AG10803 (cell line): Measurements from ENCODE around the gene TAF11L7.
"Not testable (repeated sequence)": the region's sequence is repeated elsewhere in the genome, so short reads cannot be mapped to it uniquely, and the experiment has no call there.

Experiments
- DNase-seq: peaks from one replicate; pipeline ENCODE4 v3.0.0; 2010; ENCODE audit warnings: low read depth
- H3K4me3 ChIP-seq: 2 replicates; pipeline ENCODE4 v1.5.1; 2011; ENCODE audit warnings: mild to moderate bottlenecking, low read length, control low read depth
- TF ChIP-seq, protein P1 (sequence below): conservative IDR thresholded peaks from 2 replicates; pipeline ENCODE4 v1.5.1; 2011; ENCODE audit warnings: mild to moderate bottlenecking, low read length, control low read depth, inconsistent platforms

TAF11L7 gene

DNA sequence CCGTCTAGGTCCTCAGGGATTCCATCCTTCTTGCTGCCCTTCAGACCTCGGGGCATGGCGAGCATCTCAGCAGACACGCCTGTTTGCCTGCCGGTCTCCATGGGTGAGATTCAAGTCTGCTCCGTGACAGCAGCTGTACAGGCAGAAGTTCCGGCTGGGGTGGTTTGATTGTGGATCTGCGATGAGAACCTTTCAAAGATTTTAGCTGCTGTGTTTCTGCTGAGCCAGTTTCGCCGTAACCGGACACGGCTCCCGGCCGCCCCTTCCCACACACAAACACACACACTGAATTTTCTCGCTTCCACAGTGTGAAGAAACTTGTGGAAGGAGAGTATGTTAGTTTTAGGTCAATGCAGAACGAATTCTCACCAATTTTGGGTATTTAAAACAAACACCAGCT, at the start of gene TAF11L7:
TAF11L7 (minus strand) TSS at position 101 of the 400 bp plus-strand sequence.
- not testable (repeated sequence) for DNase-seq, H3K4me3 ChIP-seq

DNA sequence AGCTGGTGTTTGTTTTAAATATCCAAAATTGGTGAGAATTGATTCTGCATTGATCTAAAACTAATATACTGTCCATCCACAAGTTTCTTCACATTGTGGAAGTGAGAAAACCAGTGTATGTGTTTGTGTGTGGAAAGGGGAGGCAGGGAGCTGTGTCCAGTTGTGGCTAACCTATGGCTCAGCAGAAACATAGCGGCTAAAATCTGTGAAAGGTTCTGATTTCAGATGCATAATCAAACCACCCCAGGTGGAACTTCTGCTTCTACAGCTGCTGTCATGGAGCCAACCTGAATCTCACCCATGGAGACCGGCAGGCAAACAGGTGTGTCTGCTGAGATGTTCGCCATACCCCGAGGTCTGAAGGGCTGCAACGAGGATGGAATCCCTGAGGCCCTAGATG, 48.6 kb upstream of the TAF11L7 start, which contains the start of gene TAF11L14:
TAF11L14 (plus strand) TSS at position 301 of the 400 bp plus-strand sequence.
- TF ChIP-seq, protein P1, sequence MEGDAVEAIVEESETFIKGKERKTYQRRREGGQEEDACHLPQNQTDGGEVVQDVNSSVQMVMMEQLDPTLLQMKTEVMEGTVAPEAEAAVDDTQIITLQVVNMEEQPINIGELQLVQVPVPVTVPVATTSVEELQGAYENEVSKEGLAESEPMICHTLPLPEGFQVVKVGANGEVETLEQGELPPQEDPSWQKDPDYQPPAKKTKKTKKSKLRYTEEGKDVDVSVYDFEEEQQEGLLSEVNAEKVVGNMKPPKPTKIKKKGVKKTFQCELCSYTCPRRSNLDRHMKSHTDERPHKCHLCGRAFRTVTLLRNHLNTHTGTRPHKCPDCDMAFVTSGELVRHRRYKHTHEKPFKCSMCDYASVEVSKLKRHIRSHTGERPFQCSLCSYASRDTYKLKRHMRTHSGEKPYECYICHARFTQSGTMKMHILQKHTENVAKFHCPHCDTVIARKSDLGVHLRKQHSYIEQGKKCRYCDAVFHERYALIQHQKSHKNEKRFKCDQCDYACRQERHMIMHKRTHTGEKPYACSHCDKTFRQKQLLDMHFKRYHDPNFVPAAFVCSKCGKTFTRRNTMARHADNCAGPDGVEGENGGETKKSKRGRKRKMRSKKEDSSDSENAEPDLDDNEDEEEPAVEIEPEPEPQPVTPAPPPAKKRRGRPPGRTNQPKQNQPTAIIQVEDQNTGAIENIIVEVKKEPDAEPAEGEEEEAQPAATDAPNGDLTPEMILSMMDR, result no peak
- no peak within 1 kb of the TSS for H3K4me3 ChIP-seq
- DNase-seq, result no peak

DNA sequence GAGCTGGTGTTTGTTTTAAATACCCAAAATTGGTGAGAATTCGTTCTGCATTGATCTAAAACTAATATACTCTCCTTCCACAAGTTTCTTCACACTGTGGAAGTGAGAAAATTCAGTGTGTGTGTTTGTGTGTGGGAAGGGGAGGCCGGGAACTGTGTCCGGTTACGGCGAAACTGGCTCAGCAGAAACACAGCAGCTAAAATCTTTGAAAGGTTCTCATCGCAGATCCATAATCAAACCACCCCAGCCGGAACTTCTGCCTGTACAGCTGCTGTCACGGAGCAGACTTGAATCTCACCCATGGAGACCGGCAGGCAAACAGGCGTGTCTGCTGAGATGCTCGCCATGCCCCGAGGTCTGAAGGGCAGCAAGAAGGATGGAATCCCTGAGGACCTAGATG, 46.2 kb upstream of the TAF11L7 start, which contains the start of gene TAF11L13:
TAF11L13 (plus strand) TSS at position 301 of the 400 bp plus-strand sequence.
- DNase-seq, H3K4me3 ChIP-seq: not testable (repeated sequence)

DNA sequence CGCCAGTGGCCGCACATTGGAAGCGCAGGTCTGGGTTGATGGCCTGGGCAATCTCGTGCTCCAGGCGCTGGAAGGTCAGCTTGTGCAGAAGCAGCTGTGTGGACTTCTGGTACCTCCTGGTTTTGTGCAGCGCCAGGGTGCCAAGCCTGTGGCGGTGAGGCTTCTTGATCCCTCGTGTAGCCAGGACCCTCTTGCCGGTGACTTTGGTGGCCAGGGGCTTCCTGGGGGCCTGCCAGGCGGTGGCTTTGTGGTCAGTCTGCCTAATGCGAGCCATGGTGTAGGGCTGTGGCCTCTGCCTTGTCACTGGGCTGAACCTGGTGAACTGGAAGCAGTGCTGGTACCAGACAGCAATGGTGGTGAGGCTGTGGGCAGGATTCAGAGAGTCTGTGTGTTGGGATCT, 40.1 kb upstream of the TAF11L7 start:
- TF ChIP-seq, protein P1, result no peak
- no peak for DNase-seq
- H3K4me3 ChIP-seq, result no peak overlapping the region

DNA sequence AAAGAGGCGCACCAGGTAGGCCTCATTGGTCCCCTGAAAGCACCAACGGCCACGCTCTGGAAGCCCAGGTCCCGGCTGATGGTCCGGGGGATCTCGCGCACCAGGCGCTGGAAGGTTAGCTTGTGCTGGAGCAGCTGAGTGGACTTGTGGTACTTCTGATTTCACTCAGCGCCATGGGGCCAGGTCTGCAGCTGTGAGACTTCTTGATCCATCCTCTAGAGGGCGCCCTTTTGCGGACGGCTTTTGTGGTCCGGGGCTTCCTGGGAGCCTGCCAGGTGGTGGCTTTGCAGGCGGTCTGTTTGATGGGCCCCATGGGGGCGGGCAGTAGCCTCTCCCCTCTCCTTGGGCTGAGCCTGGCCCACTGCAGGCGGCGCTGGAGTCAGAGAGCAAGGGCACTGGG, 35.1 kb upstream of the TAF11L7 start:
- no peak for DNase-seq
- TF ChIP-seq, protein P1, result no peak
- H3K4me3 ChIP-seq, result no peak overlapping the region

DNA sequence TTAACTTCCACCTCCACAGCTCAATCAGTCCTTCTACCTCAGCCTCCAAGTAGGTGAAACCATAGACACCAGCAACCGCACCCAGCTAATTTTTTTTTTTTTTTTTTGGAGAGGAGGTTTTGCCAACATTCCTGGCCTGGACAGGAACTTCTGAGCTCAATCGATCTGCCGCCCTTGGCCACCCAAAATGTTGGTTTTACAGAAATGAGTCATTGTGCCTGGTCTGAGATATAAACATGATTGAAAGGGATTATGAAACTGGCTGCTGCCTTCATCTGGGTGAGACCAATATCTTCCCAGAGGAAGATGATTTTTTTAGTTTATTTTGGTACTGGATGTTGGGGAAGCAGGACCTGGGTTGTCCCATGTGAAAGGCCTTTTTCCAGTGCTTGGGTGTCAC, 33.8 kb upstream of the TAF11L7 start:
- TF ChIP-seq, protein P1, result no peak
- DNase-seq, result no peak
- no peak overlapping the region for H3K4me3 ChIP-seq

DNA sequence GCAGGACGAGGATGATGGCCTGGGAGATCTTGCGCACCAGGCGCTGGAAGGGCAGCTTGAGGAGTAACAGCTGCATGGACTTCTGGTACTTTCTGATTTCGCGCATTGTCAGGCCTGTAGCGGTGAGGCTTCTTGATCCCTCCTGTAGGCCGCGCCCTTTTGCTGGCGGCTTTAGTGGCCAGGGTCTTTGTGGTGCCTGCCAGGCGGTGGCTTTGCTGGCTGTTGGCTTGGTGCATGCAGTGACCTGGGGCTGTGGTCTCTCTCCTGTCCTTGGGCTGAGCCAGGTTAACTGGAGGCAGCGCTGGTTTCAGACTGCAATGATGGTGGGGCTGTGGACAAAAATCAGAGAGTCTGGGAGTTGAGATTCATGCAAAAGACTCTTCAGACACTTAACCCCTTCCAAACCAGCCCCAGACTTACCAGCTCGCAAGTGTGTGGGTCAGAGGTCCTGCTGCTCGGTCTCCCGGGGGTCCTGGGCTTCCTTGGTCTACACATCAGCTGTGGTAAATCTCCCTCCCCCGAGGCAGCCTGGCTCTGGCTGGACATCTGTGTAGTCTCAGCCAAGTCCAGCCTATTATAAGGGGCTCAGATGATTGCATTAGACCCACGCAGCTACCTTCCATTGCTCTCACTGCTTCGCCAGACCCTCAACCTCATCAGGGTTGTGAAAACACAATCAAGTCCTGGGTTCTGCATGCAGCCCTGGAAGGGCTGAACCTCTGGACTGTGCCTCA, 29.5 kb upstream of the TAF11L7 start:
- TF ChIP-seq, protein P1, result no peak
- no peak for DNase-seq
- H3K4me3 ChIP-seq, result no peak overlapping the region

DNA sequence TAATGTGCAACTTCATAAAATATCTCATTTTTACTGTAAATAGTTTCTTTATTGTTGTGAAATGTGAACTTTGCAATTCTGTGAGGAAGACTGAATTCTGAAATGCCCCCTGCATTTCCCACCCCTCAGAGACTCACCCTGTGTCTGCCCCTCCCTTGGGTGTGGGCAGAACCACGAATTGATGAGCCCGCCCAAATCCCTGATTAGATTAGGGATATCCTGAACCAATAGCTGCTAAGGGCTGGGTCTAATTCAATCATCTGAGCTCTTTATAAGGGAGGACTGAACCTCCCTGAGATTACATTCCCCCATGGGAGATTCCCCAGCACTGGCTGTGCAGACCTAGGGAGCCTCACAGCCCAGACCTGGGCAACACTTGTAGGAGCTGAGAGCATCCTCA, 24.5 kb upstream of the TAF11L7 start, which contains the start of gene TAF11L12:
TAF11L12 (plus strand) TSS at position 301 of the 400 bp plus-strand sequence.
- DNase-seq, H3K4me3 ChIP-seq: not testable (repeated sequence)

DNA sequence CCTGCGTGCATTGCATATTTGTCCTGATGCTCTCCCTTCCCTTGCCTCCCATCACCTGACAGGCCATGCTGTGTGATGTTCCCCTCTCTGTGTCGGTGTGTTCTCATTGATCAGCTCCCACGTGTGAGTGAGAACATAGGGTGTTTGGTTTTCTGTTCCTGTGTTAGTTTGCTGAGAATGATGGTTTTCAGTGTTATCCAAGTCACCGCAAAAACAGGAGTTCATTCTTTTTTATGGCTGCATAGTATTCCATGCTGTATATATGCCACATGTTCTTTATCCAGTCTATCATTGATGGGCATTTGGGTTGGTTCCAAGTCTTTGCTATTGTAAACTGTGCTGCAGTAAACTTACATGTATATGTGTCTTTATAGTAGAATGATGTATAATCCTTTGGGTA, 21.9 kb upstream of the TAF11L7 start:
- not testable (repeated sequence) for DNase-seq, H3K4me3 ChIP-seq
